ENCODE data around the gene CXXC4.

GRCh38 chr4:104424475-104424941 lies 70.2 kb downstream of the CXXC4 start:
- TF ChIP-seq, protein P1, sequence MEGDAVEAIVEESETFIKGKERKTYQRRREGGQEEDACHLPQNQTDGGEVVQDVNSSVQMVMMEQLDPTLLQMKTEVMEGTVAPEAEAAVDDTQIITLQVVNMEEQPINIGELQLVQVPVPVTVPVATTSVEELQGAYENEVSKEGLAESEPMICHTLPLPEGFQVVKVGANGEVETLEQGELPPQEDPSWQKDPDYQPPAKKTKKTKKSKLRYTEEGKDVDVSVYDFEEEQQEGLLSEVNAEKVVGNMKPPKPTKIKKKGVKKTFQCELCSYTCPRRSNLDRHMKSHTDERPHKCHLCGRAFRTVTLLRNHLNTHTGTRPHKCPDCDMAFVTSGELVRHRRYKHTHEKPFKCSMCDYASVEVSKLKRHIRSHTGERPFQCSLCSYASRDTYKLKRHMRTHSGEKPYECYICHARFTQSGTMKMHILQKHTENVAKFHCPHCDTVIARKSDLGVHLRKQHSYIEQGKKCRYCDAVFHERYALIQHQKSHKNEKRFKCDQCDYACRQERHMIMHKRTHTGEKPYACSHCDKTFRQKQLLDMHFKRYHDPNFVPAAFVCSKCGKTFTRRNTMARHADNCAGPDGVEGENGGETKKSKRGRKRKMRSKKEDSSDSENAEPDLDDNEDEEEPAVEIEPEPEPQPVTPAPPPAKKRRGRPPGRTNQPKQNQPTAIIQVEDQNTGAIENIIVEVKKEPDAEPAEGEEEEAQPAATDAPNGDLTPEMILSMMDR (IDR thresholded peaks at IDR 0.05; ENCODE audit: low read depth, low read length): no peak
- TF ChIP-seq, protein P2, sequence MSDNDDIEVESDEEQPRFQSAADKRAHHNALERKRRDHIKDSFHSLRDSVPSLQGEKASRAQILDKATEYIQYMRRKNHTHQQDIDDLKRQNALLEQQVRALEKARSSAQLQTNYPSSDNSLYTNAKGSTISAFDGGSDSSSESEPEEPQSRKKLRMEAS (IDR thresholded peaks at IDR 0.05; ENCODE audit: low read depth, low read length): no peak
- TF ChIP-seq MYC (IDR thresholded peaks at IDR 0.05; ENCODE audit: low read depth, low read length): no peak
- no peak for TF ChIP-seq POLR2A (IDR thresholded peaks at IDR 0.05; ENCODE audit: extremely low read depth, insufficient read length)

Data from NB4 (cell line).